EH (cell line): ENCODE data around the gene NIPAL3.
"Not testable (repeated sequence)": the region's sequence is repeated elsewhere in the genome, so short reads cannot be mapped to it uniquely, and the experiment has no call there.

Source experiments
- DNase-seq: peaks from one replicate; pipeline ENCODE4 v3.0.0-alpha.2; 2015; ENCODE audit warnings: low read depth

Gene NIPAL3

GRCh38 chr1:24489674-24490073, 74.1 kb downstream of the NIPAL3 start:
- no peak for DNase-seq

- DNase-seq: no peak
Measured at GRCh38 chr1:24490101-24490781, 74.6 kb downstream of the NIPAL3 start.

DNA sequence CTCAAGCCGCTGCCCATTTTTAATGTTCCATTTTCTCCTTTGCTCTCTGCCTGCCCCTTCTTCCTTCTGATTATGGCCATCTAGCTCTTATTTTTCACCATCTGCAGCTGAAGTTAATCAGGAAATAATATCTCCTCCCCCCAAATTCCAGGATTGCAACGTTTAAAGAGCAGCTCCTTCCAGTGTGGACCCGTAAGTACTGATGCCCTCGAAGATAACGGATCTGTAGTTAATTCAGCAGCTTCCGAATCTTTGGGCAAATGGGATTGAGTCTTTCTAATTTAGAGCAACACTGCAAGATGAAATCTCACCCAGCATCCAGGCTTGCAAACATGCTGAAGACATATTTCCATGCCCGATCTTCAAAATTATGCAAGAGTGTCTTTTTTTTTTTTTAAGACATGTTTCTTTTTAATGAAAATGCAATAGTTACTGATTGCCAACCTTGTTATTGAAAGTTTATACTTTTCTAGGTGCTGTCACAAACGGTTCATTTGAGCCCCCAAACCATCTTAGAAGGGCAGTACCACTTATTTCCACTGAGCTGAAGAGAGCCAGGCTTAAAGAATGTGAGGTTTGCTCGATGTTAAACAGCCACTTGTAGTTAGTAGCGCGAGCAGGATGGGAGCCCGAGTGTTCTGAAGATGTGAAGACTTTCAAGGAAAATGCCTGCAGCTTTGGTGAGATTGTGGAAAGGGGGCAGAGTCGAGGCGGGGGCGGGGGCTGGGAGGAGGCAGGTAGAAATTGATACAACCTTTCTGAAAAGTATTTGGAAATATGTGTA, 76.2 kb downstream of the NIPAL3 start:
- peak; percentile 55 for DNase-seq

- not testable (repeated sequence) for DNase-seq
Measured at GRCh38 chr1:24492935-24493334, 77.3 kb downstream of the NIPAL3 start.

GRCh38 chr1:24493785-24494184, 78.2 kb downstream of the NIPAL3 start:
- no peak for DNase-seq

DNA sequence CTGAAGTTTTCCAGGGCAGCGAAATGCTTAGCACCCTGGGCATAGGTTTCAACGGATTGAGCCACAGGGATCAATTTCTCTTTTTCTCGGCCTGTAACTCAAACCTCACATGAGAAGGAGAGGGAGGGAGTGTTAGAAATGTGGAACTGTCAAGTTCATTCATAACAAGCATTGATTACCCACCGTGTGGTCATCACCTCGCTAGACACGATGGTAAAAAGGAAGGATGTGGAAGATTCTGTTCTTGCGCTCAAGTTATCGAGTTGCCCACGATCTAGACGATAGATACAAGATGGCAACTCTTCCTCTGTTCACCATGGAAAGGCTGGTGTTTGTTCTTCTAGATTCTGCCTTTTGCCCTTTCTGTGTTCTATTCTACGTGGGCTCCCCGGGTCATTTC, 83.0 kb downstream of the NIPAL3 start:
- no peak for DNase-seq

GRCh38 chr1:24500448-24501048, 84.9 kb downstream of the NIPAL3 start:
- no peak for DNase-seq

DNA sequence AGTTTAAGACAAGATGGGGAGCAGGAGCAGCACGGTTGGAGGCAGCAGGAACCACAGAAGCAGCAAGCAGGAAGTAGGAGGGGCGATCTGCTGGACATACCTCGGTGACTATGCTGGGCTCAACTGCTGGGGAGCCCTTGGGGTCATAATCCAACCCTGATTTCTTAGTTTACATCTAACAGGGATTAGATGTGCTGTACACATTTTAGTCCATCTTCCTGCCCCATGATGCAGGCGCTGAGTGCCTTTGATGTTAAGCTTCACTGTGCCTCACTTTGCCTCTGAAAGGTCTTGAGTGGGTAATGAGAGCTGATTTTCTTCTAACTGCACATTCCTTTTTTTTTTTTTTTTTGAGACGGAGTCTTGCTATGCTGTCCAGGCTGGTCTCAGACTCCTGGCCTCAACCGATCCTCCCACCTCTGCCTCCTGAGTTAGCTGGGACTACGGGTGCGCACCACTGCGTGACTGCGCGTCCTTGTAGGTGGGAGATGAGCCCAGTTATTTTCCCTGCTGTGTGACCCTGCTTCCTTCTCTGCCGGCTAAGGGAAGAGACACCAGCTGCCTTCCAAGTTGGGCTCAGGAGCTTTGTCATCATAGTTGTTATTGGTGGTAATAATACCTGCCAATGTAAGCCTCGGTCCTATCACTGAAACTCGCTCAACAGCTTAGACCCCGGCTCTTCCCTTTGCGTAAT, 85.9 kb downstream of the NIPAL3 start:
- DNase-seq: peak; percentile 55

- peak; percentile 73 for DNase-seq
Measured at GRCh38 chr1:24502065-24502708, 86.6 kb downstream of the NIPAL3 start.

DNA sequence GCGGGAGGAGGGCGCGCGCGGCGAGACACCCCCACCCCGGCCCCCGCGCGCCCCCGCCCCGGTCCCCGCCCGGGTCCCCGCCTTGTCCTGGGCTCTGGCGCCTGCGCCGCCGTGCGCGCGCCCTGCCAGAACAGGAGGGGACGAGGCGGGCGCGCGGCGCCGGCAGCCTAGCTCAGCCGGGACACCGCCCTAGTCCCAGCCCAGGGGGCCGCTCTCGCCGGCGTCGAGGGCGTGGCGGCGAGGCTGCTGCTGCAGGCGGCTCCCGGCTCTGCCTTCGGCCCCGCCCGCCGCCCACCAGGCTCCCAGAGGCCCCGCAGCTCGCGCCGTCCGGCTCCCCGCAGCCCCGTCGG, 87.1 kb downstream of the NIPAL3 start, which contains the start of gene RCAN3:
TSS of gene RCAN3 (plus strand) at position 128 of the 350 bp plus-strand sequence. CDS start 11,537 bp downstream, outside the sequence.
- peak; percentile 90 for DNase-seq

GRCh38 chr1:24503059-24503751, 87.6 kb downstream of the NIPAL3 start:
- DNase-seq: peak; percentile 5

- DNase-seq: no peak
Measured at GRCh38 chr1:24503870-24504523, 88.4 kb downstream of the NIPAL3 start.

- DNase-seq: no peak
Measured at GRCh38 chr1:24504560-24504959, 89.0 kb downstream of the NIPAL3 start.

DNA sequence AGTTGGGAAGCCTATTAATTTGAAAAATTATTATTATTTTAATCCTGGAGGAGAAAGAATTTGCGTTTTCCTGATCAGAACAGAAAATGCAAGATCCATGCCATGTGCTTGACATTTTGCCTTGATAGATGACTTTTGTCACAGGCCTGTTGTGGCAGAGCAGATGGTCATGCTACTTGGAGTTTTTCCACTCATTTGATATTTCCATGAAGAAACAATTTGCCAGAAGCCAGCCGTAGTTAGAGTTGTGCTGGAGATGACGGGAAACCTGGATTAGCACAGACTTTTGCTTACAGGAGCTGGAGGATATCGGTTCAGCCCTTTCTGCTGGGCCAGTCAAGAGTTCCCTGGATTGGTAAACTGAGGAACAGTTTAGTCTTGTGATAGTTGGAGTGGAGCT, 90.2 kb downstream of the NIPAL3 start:
- DNase-seq: no peak

DNA sequence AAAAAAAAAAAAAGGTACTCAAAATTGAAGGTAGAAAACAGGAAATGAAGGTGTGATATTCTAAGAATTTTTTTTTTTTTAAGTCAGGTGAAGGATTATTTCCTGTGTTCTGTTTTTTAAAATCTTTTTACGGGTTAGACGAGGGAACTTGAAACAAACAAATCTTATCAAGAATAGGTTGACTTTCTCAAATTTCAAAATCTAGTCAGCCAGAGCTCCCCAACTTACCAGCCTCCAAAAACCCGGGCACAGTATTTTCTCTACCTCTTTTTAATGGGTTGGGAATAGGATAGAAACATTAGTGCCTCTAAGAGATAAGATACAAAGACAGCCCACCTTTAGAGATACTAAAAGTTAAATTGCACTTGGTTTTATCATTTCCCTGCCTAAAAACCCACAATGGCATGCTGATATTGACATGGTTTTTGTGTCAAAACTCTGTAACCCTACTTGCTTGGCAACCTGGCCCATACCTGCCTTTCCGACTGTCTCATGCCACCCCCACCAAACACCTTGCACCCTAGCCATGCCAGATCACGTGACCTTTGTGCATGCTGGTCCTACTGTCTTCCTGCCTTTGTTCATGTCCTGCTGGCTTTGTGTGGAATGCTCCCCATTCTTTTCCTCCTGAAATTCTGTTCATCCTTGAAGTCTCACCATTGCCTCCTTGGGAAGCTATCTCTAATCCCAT, 91.2 kb downstream of the NIPAL3 start:
- DNase-seq: no peak

- DNase-seq: no peak
Measured at GRCh38 chr1:24507405-24507804, 91.8 kb downstream of the NIPAL3 start.

- no peak for DNase-seq
Measured at GRCh38 chr1:24508911-24509310, 93.3 kb downstream of the NIPAL3 start.

DNA sequence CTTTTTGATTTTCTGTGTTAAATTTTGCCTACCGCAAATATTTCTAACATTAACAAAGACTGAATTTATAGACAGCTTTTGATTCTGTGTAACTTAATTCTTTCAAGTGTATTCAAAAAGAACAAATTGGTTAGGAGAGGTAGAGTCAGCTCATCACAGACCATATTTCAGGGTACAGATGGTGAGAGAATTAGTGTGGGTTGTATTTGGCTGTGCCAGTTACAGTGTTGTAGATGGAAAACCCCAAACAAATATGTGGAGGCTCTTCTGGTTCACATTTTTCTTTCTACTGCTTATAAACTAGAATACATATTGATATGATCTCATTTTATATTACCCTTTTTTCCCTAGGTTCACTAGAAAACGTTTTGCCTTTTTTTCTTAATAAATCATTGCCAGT, 98.1 kb downstream of the NIPAL3 start:
- no peak for DNase-seq

DNA sequence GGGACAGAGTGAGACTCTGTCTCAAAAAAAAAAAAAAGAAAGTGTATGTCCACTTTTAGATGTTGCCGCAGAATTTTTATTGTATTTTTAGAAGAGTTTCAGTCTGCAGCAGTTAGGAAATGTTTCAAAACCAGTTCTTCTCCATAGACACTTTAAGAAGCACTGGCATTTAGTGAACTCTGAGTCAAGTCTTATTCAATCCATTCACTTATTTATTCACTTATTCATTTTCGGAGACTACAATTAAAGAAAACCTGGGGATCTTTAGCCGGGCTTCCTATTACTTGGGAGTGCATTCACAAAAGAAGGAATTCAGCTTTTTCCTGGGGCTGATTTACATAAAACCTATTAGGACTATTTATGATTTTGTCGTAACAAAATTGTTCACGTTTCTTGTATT, 99.3 kb downstream of the NIPAL3 start:
- DNase-seq: no peak

DNA sequence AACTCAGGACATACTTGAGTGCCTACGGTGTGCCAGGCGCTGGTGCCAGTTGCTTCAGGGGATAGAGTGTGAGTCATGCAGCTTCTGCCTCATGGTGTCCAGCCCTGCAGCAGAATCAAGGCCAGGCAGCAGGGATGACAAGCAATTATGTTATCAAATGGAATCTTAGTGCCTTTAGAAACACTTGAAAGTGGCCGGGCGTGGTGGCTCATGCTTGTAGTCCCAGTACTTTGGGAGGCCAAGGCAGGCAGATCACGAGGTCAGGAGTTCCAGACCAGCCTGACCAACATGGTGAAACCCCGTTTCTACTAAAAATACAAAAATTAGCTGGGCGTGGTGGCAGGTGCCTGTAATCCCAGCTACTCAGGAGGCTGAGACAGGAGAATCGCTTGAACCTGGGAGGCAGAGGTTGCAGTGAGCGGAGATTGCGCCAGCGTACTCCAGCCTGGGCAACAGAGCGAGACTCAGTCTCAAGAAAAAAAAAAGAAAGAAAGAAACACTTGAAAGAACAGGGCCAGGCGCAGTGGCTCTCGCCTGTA, 100.1 kb downstream of the NIPAL3 start:
- peak; percentile 81 for DNase-seq
